ENCODE results near the gene SLC43A2. TPM values are rescaled to one million over a fixed set of nuclear protein-coding genes. Genes with fewer than 3 reads are reported as not detected.

SLC43A2 gene
- total RNA-seq, 2 experiments from 2014 or later: 9.0 to 10.2 TPM

- H3K9me3 ChIP-seq (ENCODE audit: control insufficient read depth in 1 of 2, insufficient read depth in 1 of 2, low read length in 2 of 2): no peaks in the 10 kb centered on the region
- DNase-seq (peak in 2 of 14 experiments; percentile 57 to 67), ATAC-seq (ENCODE audit: poor library complexity) (no peak)
- TF ChIP-seq CTCF (IDR thresholded peaks at IDR 0.05): no peak
- POLR2A ChIA-PET: no interaction called here
- intact Hi-C loops (cut with DNase I, micrococcal nuclease): no loop called here
- H3K4me1 ChIP-seq (ENCODE audit: insufficient read depth, low read length): peaks cover 4% of the 10 kb centered on the region
- H3K27ac ChIP-seq (ENCODE audit: low read depth in 1 of 2, low read length in 2 of 2): no peak overlapping the region
- H3K27ac Mint-ChIP-seq: no peak overlapping the region
- no peaks in the 10 kb centered on the region for H3K9me3 Mint-ChIP-seq
- no peaks in the 10 kb centered on the region for H3K36me3 ChIP-seq (ENCODE audit: insufficient read depth, low read length)
- CTCF ChIA-PET: no interaction called here
- no peaks in the 10 kb centered on the region for H3K27me3 ChIP-seq (ENCODE audit: control insufficient read depth in 1 of 2, insufficient read depth in 2 of 2, low read length in 2 of 2)
- no peaks in the 10 kb centered on the region for H3K4me1 Mint-ChIP-seq (ENCODE audit: low read depth)
- no peaks in the 10 kb centered on the region for H3K36me3 Mint-ChIP-seq (ENCODE audit: low read depth)
- no peak overlapping the region for H3K4me3 ChIP-seq (ENCODE audit: low read length)
- no peaks in the 10 kb centered on the region for H3K27me3 Mint-ChIP-seq
- no peak overlapping the region for H3K4me3 Mint-ChIP-seq
Measured at GRCh38 chr17:1590029-1590746, 38.4 kb downstream of the SLC43A2 start.

GRCh38 chr17:1588821-1589585 is 39.6 kb downstream of the SLC43A2 start:
- Histone ChIP-seq H3K36me3 (ENCODE audit: insufficient read depth, low read length) (no peaks in the 10 kb centered on the region), H3K27me3 (ENCODE audit: control insufficient read depth in 1 of 2, insufficient read depth in 2 of 2, low read length in 2 of 2) (no peaks in the 10 kb centered on the region), H3K4me1 (ENCODE audit: insufficient read depth, low read length) (peaks cover 4% of the 10 kb centered on the region), H3K9me3 (ENCODE audit: control insufficient read depth in 1 of 2, insufficient read depth in 1 of 2, low read length in 2 of 2) (no peaks in the 10 kb centered on the region), H3K27ac (ENCODE audit: low read depth in 1 of 2, low read length in 2 of 2) (no peak overlapping the region), H3K4me3 (ENCODE audit: low read length) (no peak overlapping the region)
- H3K27me3 Mint-ChIP-seq: no peaks in the 10 kb centered on the region
- H3K9me3 Mint-ChIP-seq: no peaks in the 10 kb centered on the region
- DNase-seq: peak in 2 of 14 experiments; percentile 56 to 76
- H3K4me1 Mint-ChIP-seq (ENCODE audit: low read depth): no peaks in the 10 kb centered on the region
- no peak for ATAC-seq (ENCODE audit: poor library complexity)
- intact Hi-C loops (cut with DNase I, micrococcal nuclease): no loop called here
- H3K36me3 Mint-ChIP-seq (ENCODE audit: low read depth): no peaks in the 10 kb centered on the region
- ChIA-PET POLR2A (no interaction called here), CTCF (no interaction called here)
- H3K4me3 Mint-ChIP-seq: no peak overlapping the region
- no peak overlapping the region for H3K27ac Mint-ChIP-seq
- no peak for TF ChIP-seq CTCF (IDR thresholded peaks at IDR 0.05)

GRCh38 chr17:1584167-1584566 is 44.5 kb downstream of the SLC43A2 start:
- Histone ChIP-seq H3K4me1 (ENCODE audit: insufficient read depth, low read length) (no peaks in the 10 kb centered on the region), H3K4me3 (ENCODE audit: low read length) (no peak overlapping the region), H3K27ac (ENCODE audit: low read depth in 1 of 2, low read length in 2 of 2) (no peak overlapping the region), H3K36me3 (ENCODE audit: insufficient read depth, low read length) (no peaks in the 10 kb centered on the region), H3K9me3 (ENCODE audit: control insufficient read depth in 1 of 2, insufficient read depth in 1 of 2, low read length in 2 of 2) (no peaks in the 10 kb centered on the region), H3K27me3 (ENCODE audit: control insufficient read depth in 1 of 2, insufficient read depth in 2 of 2, low read length in 2 of 2) (no peaks in the 10 kb centered on the region)
- no peak for TF ChIP-seq CTCF (IDR thresholded peaks at IDR 0.05)
- H3K27ac Mint-ChIP-seq: no peak overlapping the region
- no peak overlapping the region for H3K4me3 Mint-ChIP-seq
- DNase-seq: no peak
- CTCF ChIA-PET: no interaction called here
- H3K4me1 Mint-ChIP-seq (ENCODE audit: low read depth): no peaks in the 10 kb centered on the region
- no peaks in the 10 kb centered on the region for H3K36me3 Mint-ChIP-seq (ENCODE audit: low read depth)
- intact Hi-C loops (cut with DNase I, micrococcal nuclease): loop anchor here in 1 of 2 experiments (5.0 kb wide), 1 partner anchor 33 kb away; no protein-coding TSS in a partner anchor
- POLR2A ChIA-PET: no interaction called here
- no peaks in the 10 kb centered on the region for H3K9me3 Mint-ChIP-seq
- ATAC-seq (ENCODE audit: poor library complexity): no peak
- no peaks in the 10 kb centered on the region for H3K27me3 Mint-ChIP-seq

Data from CD4-positive, alpha-beta T cell (primary cell).